Fibroblast of lung (primary cell): ENCODE data around the gene DPH2. TPM values are rescaled to one million over a fixed set of nuclear protein-coding genes. Genes with fewer than 3 reads are reported as not detected.

Experiments used
- DNase-seq, 2 donors: peaks; one replicate each; pipeline versions ENCODE4 v3.0.0 to v3.0.0-alpha.2; 2010; ENCODE audit warnings: low read depth in 2 of 2
- H2AFZ ChIP-seq: 2 replicates; pipeline ENCODE4 v1.5.1; 2012; ENCODE audit warnings: low read length, control low read depth, inconsistent platforms
- H3K27ac ChIP-seq: 2 replicates; pipeline ENCODE4 v1.5.1; 2011; ENCODE audit warnings: low read length, control low read depth; ENCODE audit not compliant: insufficient read depth
- H3K27me3 ChIP-seq: 2 replicates; pipeline ENCODE4 v1.5.1; 2011; ENCODE audit warnings: mild to moderate bottlenecking, low read length; ENCODE audit not compliant: control insufficient read depth, insufficient read depth
- H3K36me3 ChIP-seq: 2 replicates; pipeline ENCODE4 v1.5.1; 2011; ENCODE audit warnings: low read length; ENCODE audit not compliant: control insufficient read depth, insufficient read depth
- H3K4me1 ChIP-seq: 2 replicates; pipeline ENCODE4 v1.5.1; 2011; ENCODE audit warnings: low read length; ENCODE audit not compliant: control insufficient read depth, insufficient read depth; ENCODE audit errors: extremely low read depth
- H3K4me2 ChIP-seq: 2 replicates; pipeline ENCODE4 v1.5.1; 2011; ENCODE audit warnings: low read length, control low read depth; ENCODE audit not compliant: insufficient read depth; ENCODE audit errors: extremely low read depth
- H3K4me3 ChIP-seq, 4 experiments: fragments of 200-600 bp in 1 of 4; sonication (generic) in 1 of 4; replicated peaks in 1 of 4; 2 replicates each; pipeline ENCODE4 v1.5.1; 2011 to 2016; ENCODE audit warnings: low read length in 4 of 4, low read depth in 3 of 4, mild to moderate bottlenecking in 3 of 4, control low read depth in 2 of 4, inconsistent platforms in 1 of 4, mixed read lengths in 1 of 4; ENCODE audit not compliant: insufficient read depth in 1 of 4; ENCODE audit errors: control extremely low read depth in 1 of 4
- H3K79me2 ChIP-seq: 2 replicates; pipeline ENCODE4 v1.5.1; 2012; ENCODE audit warnings: mild to moderate bottlenecking, low read length, inconsistent platforms; ENCODE audit not compliant: control insufficient read depth, insufficient read depth
- H3K9ac ChIP-seq: 2 replicates; pipeline ENCODE4 v1.5.1; 2011; ENCODE audit warnings: mild to moderate bottlenecking, low read length, control low read depth; ENCODE audit not compliant: insufficient read depth
- H3K9me3 ChIP-seq: 2 replicates; pipeline ENCODE4 v1.5.1; 2012; ENCODE audit warnings: low read depth, low read length; ENCODE audit not compliant: control insufficient read depth, insufficient read depth
- H4K20me1 ChIP-seq: 2 replicates; pipeline ENCODE4 v1.5.1; 2011; ENCODE audit warnings: low read length; ENCODE audit not compliant: control insufficient read depth, insufficient read depth; ENCODE audit errors: extremely low read depth
- EZH2 ChIP-seq: IDR thresholded peaks from 2 replicates; pipeline ENCODE4 v1.5.1; 2012; ENCODE audit warnings: low read length, control low read depth, mild to moderate bottlenecking; ENCODE audit errors: missing control alignments
- polyA plus RNA-seq, 2 donors: library from polyadenylated mRNA; depleted of rRNA in 1 of 2; stranded (reverse) in 1 of 2; unstranded in 1 of 2; fragments of >200 nt; gene quantifications; 2 replicates each; pipeline ENCODE4 v1.2.1, GENCODE V29; 2011 to 2012; ENCODE audit warnings: missing spikeins in 1 of 2
- total RNA-seq: library from RNA; depleted of rRNA; stranded (reverse); fragments of >200 nt; gene quantifications from 2 replicates; pipeline ENCODE4 v1.2.1, GENCODE V29; 2014
- TF ChIP-seq, protein P1 (sequence below), 2 donors: IDR thresholded peaks in 1 of 2; conservative IDR thresholded peaks in 1 of 2; 1 replicate in 1 of 2; 2 replicates in 1 of 2; pipeline ENCODE4 v1.5.1; 2011 to 2012; ENCODE audit warnings: low read length in 2 of 2, control low read depth in 1 of 2, inconsistent platforms in 1 of 2, low read depth in 1 of 2, mild to moderate bottlenecking in 1 of 2

DPH2 gene
- total and polyA plus RNA-seq, 2 donors (not counting 1 experiment from before 2014, with no cell fraction given), result 9.1 to 11.2 TPM

DNA sequence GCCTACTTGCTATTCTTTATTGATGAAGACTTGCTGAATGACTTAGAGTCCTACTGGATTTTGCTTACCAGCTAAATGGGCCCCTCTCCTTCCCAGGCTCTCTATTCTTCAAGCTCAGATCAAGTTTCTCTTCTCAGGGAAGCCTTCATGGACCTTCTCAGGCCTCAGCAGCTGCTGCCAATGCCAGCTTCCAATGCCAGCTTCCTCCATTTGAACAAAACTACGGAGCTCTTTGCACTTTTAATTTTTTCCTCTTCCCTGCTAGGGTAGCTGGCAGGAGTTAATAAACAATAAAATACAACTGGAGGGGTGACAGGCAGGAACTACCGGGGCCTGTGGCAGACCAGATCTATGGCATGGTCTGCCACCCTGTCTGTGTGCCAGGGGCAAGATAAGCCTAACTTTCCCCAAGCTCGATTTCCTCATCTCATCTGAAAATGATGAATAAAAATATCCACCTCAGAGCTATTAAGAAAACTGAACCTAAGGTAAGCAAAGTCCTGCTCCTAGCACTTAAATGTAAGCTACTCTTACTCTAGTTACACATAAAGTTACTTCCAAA lies 24.1 kb upstream of the DPH2 start:
- peak overlapping the region; percentile 42 for H3K27ac ChIP-seq
- peaks cover 2% of the 10 kb centered on the region for H3K36me3 ChIP-seq
- H3K79me2 ChIP-seq, result peaks cover 17% of the 10 kb centered on the region
- TF ChIP-seq, protein P1, sequence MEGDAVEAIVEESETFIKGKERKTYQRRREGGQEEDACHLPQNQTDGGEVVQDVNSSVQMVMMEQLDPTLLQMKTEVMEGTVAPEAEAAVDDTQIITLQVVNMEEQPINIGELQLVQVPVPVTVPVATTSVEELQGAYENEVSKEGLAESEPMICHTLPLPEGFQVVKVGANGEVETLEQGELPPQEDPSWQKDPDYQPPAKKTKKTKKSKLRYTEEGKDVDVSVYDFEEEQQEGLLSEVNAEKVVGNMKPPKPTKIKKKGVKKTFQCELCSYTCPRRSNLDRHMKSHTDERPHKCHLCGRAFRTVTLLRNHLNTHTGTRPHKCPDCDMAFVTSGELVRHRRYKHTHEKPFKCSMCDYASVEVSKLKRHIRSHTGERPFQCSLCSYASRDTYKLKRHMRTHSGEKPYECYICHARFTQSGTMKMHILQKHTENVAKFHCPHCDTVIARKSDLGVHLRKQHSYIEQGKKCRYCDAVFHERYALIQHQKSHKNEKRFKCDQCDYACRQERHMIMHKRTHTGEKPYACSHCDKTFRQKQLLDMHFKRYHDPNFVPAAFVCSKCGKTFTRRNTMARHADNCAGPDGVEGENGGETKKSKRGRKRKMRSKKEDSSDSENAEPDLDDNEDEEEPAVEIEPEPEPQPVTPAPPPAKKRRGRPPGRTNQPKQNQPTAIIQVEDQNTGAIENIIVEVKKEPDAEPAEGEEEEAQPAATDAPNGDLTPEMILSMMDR (conservative IDR thresholded peaks at IDR 0.05 in 1 of 2, IDR thresholded peaks at IDR 0.05 in 1 of 2; ENCODE audit: low read depth in 1 of 2, low read length in 2 of 2), result no peak
- no peak for TF ChIP-seq EZH2
- no peaks in the 10 kb centered on the region for H3K27me3 ChIP-seq
- H3K4me2 ChIP-seq, result peak overlapping the region; percentile 89
- H4K20me1 ChIP-seq, result no peaks in the 10 kb centered on the region
- H3K9ac ChIP-seq, result peak overlapping the region; percentile 99
- H3K4me1 ChIP-seq, result peaks cover 3% of the 10 kb centered on the region
- DNase-seq, result no peak
- no peaks in the 10 kb centered on the region for H3K9me3 ChIP-seq
- peak overlapping the region; percentile 69 to 96 (median 79) for H3K4me3 ChIP-seq
- H2AFZ ChIP-seq, result peak overlapping the region; percentile 87

DNA sequence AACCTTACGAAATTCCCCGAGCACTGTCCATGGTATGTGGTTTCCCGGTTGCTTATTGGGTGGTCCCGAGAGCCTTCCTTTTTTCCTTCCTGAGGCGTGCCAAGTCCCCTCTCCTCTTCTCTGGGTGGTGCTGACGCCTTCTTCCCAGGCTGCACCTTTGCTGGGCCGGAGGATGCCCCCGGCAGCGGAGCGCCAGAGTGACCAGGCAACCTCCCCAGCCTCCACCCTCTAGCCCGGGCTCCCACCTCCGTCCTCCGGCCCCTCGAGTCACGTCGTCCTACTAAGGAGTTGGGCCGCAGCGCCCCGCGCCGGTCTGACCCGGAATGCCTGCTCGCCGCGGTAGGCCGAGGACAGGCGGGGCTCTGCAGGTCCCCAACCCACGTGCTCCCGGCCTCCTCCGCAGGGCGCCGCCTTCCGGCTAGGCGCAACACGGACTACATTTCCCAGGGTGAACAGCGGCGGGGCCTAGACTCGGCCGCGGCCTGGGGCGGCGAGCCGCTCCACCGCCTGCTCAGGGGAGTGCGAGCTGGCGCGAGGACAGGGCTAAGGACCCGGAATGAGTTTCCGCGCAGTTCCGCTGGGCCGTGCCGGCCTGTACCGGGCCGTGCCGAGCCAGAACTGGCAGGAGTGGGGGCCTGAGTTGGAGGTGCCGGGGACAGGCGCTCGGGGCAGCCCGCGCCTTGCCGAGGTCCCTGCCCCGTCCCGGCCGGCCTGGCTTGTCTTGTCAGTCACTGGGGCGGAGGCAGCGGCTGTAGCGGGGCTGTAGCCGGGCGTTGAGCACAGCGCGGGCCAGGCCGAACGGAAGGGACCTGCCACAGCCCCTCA lies 23.4 kb upstream of the DPH2 start, which contains the start of gene IPO13:
Gene IPO13, plus strand, starts transcription at position 715 of the 825 bp plus-strand sequence. CDS start 651 bp downstream, outside the sequence.
- peak; percentile 94 to 95 for DNase-seq
- Histone ChIP-seq H3K4me2 (peak within 1 kb of the TSS; percentile 95), H3K9me3 (no peaks in the 10 kb centered on the region), H4K20me1 (no peaks in the 10 kb centered on the region), H3K4me1 (peaks cover 3% of the 10 kb centered on the region), H2AFZ (peak within 1 kb of the TSS; percentile 87), H3K79me2 (peaks cover 17% of the 10 kb centered on the region), H3K4me3 (peak within 1 kb of the TSS; percentile 69 to 96 (median 79)), H3K27ac (peak within 1 kb of the TSS; percentile 98), H3K36me3 (peaks cover 2% of the 10 kb centered on the region), H3K9ac (peak within 1 kb of the TSS; percentile 99), H3K27me3 (no peaks in the 10 kb centered on the region)
- no peak for TF ChIP-seq EZH2
- TF ChIP-seq, protein P1 (conservative IDR thresholded peaks at IDR 0.05 in 1 of 2, IDR thresholded peaks at IDR 0.05 in 1 of 2; ENCODE audit: low read depth in 1 of 2, low read length in 2 of 2), result peak; percentile 43
